ENCODE measurements around the gene LCN6. TPM values are rescaled to one million over a fixed set of nuclear protein-coding genes. Genes with fewer than 3 reads are reported as not detected.

The LCN6 gene
- total and polyA plus RNA-seq, 9 of the 15 experiments (the other 6 are each of a cell fraction or from before 2014, with no cell fraction given), result 0.10 to 0.45 (median 0.37) TPM; not detected in 5

DNA sequence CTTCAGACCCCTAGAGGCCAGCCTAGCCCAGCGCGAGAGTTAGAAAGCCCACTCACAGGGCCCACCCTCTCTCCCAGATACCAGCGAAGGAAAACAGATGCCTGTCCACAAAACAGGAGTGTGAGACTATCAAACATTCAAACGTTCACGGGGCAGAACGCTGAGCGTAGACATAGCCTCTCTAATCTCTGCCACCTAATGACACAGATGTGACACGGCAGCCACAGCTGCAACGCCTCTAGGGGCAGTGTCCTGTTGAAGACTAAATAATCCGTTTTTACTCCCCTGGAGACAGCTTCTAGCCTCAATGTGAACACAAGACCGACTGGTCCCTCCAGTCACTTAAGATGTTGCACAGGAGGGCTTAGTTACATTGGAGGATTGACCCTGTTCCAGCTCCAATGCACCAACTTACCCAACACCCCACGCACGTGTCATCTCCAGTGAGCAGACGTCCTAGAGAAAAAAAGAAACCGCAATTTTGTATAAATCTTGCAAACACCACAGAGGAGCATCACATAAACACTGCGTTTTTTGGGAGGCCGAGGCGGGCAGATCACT is 21.6 kb downstream of the LCN6 start (continued):
- TF ChIP-seq, protein P1, sequence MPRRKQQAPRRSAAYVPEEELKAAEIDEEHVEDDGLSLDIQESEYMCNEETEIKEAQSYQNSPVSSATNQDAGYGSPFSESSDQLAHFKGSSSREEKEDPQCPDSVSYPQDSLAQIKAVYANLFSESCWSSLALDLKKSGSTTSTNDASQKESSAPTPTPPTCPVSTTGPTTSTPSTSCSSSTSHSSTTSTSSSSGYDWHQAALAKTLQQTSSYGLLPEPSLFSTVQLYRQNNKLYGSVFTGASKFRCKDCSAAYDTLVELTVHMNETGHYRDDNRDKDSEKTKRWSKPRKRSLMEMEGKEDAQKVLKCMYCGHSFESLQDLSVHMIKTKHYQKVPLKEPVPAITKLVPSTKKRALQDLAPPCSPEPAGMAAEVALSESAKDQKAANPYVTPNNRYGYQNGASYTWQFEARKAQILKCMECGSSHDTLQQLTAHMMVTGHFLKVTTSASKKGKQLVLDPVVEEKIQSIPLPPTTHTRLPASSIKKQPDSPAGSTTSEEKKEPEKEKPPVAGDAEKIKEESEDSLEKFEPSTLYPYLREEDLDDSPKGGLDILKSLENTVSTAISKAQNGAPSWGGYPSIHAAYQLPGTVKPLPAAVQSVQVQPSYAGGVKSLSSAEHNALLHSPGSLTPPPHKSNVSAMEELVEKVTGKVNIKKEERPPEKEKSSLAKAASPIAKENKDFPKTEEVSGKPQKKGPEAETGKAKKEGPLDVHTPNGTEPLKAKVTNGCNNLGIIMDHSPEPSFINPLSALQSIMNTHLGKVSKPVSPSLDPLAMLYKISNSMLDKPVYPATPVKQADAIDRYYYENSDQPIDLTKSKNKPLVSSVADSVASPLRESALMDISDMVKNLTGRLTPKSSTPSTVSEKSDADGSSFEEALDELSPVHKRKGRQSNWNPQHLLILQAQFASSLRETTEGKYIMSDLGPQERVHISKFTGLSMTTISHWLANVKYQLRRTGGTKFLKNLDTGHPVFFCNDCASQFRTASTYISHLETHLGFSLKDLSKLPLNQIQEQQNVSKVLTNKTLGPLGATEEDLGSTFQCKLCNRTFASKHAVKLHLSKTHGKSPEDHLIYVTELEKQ (CRISPR knock-in tag; IDR thresholded peaks at IDR 0.05), result no peak
- no peak for TF ChIP-seq GTF2B (IDR thresholded peaks at IDR 0.05; ENCODE audit: extremely low read depth, insufficient read length)
- no peak for TF ChIP-seq NFATC3 (IDR thresholded peaks at IDR 0.05)
- TF ChIP-seq, protein P2, sequence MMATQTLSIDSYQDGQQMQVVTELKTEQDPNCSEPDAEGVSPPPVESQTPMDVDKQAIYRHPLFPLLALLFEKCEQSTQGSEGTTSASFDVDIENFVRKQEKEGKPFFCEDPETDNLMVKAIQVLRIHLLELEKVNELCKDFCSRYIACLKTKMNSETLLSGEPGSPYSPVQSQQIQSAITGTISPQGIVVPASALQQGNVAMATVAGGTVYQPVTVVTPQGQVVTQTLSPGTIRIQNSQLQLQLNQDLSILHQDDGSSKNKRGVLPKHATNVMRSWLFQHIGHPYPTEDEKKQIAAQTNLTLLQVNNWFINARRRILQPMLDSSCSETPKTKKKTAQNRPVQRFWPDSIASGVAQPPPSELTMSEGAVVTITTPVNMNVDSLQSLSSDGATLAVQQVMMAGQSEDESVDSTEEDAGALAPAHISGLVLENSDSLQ (IDR thresholded peaks at IDR 0.05), result peak; percentile 43
- TF ChIP-seq PRPF4 (IDR thresholded peaks at IDR 0.05; ENCODE audit: insufficient read depth, low read depth, low read length, poor library complexity, severe bottlenecking), result no peak
- TF ChIP-seq TAL1 (IDR thresholded peaks at IDR 0.05), result no peak
- TF ChIP-seq POLR3A (IDR thresholded peaks at IDR 0.05; ENCODE audit: borderline replicate concordance, extremely low read depth, insufficient read depth, insufficient read length), result no peak
- no peak for TF ChIP-seq CXXC5 (CRISPR knock-in tag; IDR thresholded peaks at IDR 0.05)
- no peak for TF ChIP-seq ZSCAN32 (CRISPR knock-in tag; IDR thresholded peaks at IDR 0.05)
- TF ChIP-seq CHD1 (IDR thresholded peaks at IDR 0.05; ENCODE audit: low read length), result no peak
- 0 out of 2 replicates have a peak, but pooled peaks have one; percentile 12 for TF ChIP-seq CEBPB (tag; IDR thresholded peaks at IDR 0.05)
- TF ChIP-seq, protein P3, sequence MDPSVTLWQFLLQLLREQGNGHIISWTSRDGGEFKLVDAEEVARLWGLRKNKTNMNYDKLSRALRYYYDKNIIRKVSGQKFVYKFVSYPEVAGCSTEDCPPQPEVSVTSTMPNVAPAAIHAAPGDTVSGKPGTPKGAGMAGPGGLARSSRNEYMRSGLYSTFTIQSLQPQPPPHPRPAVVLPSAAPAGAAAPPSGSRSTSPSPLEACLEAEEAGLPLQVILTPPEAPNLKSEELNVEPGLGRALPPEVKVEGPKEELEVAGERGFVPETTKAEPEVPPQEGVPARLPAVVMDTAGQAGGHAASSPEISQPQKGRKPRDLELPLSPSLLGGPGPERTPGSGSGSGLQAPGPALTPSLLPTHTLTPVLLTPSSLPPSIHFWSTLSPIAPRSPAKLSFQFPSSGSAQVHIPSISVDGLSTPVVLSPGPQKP (CRISPR knock-in tag; IDR thresholded peaks at IDR 0.05), result no peak
- TF ChIP-seq, protein P4, sequence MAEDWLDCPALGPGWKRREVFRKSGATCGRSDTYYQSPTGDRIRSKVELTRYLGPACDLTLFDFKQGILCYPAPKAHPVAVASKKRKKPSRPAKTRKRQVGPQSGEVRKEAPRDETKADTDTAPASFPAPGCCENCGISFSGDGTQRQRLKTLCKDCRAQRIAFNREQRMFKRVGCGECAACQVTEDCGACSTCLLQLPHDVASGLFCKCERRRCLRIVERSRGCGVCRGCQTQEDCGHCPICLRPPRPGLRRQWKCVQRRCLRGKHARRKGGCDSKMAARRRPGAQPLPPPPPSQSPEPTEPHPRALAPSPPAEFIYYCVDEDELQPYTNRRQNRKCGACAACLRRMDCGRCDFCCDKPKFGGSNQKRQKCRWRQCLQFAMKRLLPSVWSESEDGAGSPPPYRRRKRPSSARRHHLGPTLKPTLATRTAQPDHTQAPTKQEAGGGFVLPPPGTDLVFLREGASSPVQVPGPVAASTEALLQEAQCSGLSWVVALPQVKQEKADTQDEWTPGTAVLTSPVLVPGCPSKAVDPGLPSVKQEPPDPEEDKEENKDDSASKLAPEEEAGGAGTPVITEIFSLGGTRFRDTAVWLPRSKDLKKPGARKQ (CRISPR knock-in tag; IDR thresholded peaks at IDR 0.05), result no peak
- TF ChIP-seq MCM2 (IDR thresholded peaks at IDR 0.05; ENCODE audit: low read depth), result no peak
- TF ChIP-seq FOXP1 (CRISPR knock-in tag; IDR thresholded peaks at IDR 0.05), result no peak
- no peak for TF ChIP-seq DACH1 (IDR thresholded peaks at IDR 0.05; ENCODE audit: partially characterized antibody)
- TF ChIP-seq ETS2 (tag; IDR thresholded peaks at IDR 0.05; ENCODE audit: borderline replicate concordance, poor library complexity, severe bottlenecking), result no peak
- TF ChIP-seq, protein P5, sequence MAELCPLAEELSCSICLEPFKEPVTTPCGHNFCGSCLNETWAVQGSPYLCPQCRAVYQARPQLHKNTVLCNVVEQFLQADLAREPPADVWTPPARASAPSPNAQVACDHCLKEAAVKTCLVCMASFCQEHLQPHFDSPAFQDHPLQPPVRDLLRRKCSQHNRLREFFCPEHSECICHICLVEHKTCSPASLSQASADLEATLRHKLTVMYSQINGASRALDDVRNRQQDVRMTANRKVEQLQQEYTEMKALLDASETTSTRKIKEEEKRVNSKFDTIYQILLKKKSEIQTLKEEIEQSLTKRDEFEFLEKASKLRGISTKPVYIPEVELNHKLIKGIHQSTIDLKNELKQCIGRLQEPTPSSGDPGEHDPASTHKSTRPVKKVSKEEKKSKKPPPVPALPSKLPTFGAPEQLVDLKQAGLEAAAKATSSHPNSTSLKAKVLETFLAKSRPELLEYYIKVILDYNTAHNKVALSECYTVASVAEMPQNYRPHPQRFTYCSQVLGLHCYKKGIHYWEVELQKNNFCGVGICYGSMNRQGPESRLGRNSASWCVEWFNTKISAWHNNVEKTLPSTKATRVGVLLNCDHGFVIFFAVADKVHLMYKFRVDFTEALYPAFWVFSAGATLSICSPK (IDR thresholded peaks at IDR 0.05; ENCODE audit: borderline replicate concordance), result no peak

All from K562 (cell line).